B cell (primary cell): Measurements from ENCODE around the gene CNTN4.

ENCODE experiments used
- CTCF ChIP-seq: fragments of 200-600 bp; IDR thresholded peaks from one replicate; pipeline ENCODE4 v1.8.0; 2022; ENCODE audit warnings: antibody characterized with exemption, mild to moderate bottlenecking
- EZH2 ChIP-seq: IDR thresholded peaks from 2 replicates; pipeline ENCODE4 v1.6.1; 2012; ENCODE audit warnings: borderline replicate concordance, low read depth, mild to moderate bottlenecking, moderate library complexity, low read length; ENCODE audit not compliant: insufficient read depth, poor library complexity, severe bottlenecking

GRCh38 chr3:2484162-2485026, 385.7 kb downstream of the CNTN4 start:
- TF ChIP-seq CTCF (no peak), EZH2 (no peak)
